GM12872 (cell line): ENCODE data around the gene FUBP1.

ENCODE experiments used
- CTCF ChIP-seq: IDR thresholded peaks from 3 replicates; pipeline ENCODE4 v1.5.1; 2011; ENCODE audit warnings: low read depth, mild to moderate bottlenecking, low read length, moderate library complexity; ENCODE audit not compliant: insufficient read depth

Gene FUBP1

GRCh38 chr1:77906019-77906545 lies 72.8 kb downstream of the FUBP1 start:
- TF ChIP-seq CTCF: no peak

GRCh38 chr1:77905603-77906002 lies 73.3 kb downstream of the FUBP1 start:
- no peak for TF ChIP-seq CTCF

- TF ChIP-seq CTCF: peak; percentile 73
Measured at GRCh38 chr1:77900687-77901293, 78.1 kb downstream of the FUBP1 start.

- no peak for TF ChIP-seq CTCF
Measured at GRCh38 chr1:77899647-77900320, 79.1 kb downstream of the FUBP1 start.
